Breast epithelium (tissue), 4 donors: ENCODE results near the gene URM1. TPM values are rescaled to one million over a fixed set of nuclear protein-coding genes. Genes with fewer than 3 reads are reported as not detected.
A peak's percentile ranks its signal among the peaks of the same experiment; 100 is the strongest.

Experiments
- DNase-seq, 2 donors: peaks; one replicate each; pipeline ENCODE4 v3.0.0-alpha.2; 2019; ENCODE audit warnings: low spot score in 2 of 2
- H3K27ac ChIP-seq, 2 donors: fragments of 200-600 bp; sonication (generic) in 1 of 2; one replicate each; pipeline ENCODE4 v1.5.1; 2016 to 2019; ENCODE audit warnings: mild to moderate bottlenecking in 1 of 2
- H3K27me3 ChIP-seq, 2 donors: fragments of 200-600 bp; sonication (generic) in 1 of 2; one replicate each; pipeline versions ENCODE4 v1.5.1 to v1.6.0; 2017 to 2019; ENCODE audit warnings: control low read depth in 1 of 2, mild to moderate bottlenecking in 1 of 2
- H3K36me3 ChIP-seq: fragments of 200-600 bp; one replicate; pipeline ENCODE4 v1.5.1; 2019
- H3K4me1 ChIP-seq, 2 donors: fragments of 200-600 bp; sonication (generic); one replicate each; pipeline ENCODE4 v1.5.1; 2016 to 2019; ENCODE audit warnings: control low read depth in 1 of 2
- H3K4me3 ChIP-seq, 3 donors: fragments of 200-600 bp; sonication (generic); 1 replicate in 2 of 3; 2 replicates in 1 of 3; pipeline ENCODE4 v1.5.1; 2016 to 2019; ENCODE audit warnings: mild to moderate bottlenecking in 3 of 3, moderate library complexity in 2 of 3
- H3K9me3 ChIP-seq, 2 donors: fragments of 200-600 bp; sonication (generic) in 1 of 2; one replicate each; pipeline ENCODE4 v1.5.1; 2016 to 2019; ENCODE audit warnings: control low read depth in 1 of 2
- POLR2A ChIP-seq: fragments of 450-650 bp; IDR thresholded peaks from one replicate; pipeline ENCODE4 v1.6.1; 2016; ENCODE audit warnings: antibody characterized with exemption, mild to moderate bottlenecking, moderate library complexity
- POLR2AphosphoS5 ChIP-seq, 3 donors: sonication (generic); formaldehyde crosslinking; IDR thresholded peaks; one replicate each; pipeline ENCODE4 v1.6.1; 2017; ENCODE audit warnings: antibody characterized with exemption in 3 of 3
- intact Hi-C: fragments of 100-400 bp; cut with DNase I; formaldehyde crosslinking; loops from one replicate; pipeline ENCODE4 v1.15.1; 2023; ENCODE audit warnings: low total_unique reads
- total RNA-seq, 3 donors: library from RNA; depleted of rRNA; stranded (reverse); fragments of >200 nt; gene quantifications; one replicate each; pipeline ENCODE4 v1.1.0, GENCODE V29; 2016
- TF ChIP-seq, protein P1 (sequence below), 3 donors: fragments of 450-650 bp; IDR thresholded peaks; one replicate each; pipeline ENCODE4 v1.5.1; 2016 to 2017; ENCODE audit warnings: antibody characterized with exemption in 3 of 3, mild to moderate bottlenecking in 3 of 3, moderate library complexity in 3 of 3

The URM1 gene
- total RNA-seq, 3 donors from 2014 or later, result 21.3 to 24.1 (median 23.8) TPM

DNA sequence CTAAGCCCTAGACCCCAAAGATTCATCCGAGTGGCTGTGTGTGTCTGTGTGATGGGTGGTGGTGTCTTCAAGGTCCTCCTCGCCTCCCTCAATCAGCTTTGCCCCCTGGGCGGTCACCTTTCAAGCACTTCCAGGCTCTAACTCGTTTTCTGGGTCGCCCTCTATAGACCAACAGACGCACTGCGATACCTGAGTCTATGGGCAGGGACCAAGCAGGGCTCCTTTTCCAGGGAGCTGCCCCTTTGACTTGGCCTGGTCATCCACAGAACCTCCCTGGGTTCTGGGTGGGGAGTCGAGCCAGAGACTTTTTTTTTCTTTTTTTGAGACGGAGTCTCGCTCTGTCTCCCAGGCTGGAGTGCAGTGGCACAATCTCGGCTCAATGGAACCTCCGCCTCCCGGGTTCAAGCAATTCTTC, 29.7 kb upstream of the URM1 start:
- TF ChIP-seq, protein P1, sequence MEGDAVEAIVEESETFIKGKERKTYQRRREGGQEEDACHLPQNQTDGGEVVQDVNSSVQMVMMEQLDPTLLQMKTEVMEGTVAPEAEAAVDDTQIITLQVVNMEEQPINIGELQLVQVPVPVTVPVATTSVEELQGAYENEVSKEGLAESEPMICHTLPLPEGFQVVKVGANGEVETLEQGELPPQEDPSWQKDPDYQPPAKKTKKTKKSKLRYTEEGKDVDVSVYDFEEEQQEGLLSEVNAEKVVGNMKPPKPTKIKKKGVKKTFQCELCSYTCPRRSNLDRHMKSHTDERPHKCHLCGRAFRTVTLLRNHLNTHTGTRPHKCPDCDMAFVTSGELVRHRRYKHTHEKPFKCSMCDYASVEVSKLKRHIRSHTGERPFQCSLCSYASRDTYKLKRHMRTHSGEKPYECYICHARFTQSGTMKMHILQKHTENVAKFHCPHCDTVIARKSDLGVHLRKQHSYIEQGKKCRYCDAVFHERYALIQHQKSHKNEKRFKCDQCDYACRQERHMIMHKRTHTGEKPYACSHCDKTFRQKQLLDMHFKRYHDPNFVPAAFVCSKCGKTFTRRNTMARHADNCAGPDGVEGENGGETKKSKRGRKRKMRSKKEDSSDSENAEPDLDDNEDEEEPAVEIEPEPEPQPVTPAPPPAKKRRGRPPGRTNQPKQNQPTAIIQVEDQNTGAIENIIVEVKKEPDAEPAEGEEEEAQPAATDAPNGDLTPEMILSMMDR (IDR thresholded peaks at IDR 0.05), result peak; percentile 43 to 71 (median 61)
- TF ChIP-seq POLR2AphosphoS5 (IDR thresholded peaks at IDR 0.05) (no peak), POLR2A (no peak)
- intact Hi-C loops, result no loop called here
- no peaks in the 10 kb centered on the region for H3K9me3 ChIP-seq
- peak overlapping the region in 1 of 2 donors; percentile 66 for H3K27ac ChIP-seq
- H3K36me3 ChIP-seq, result no peaks in the 10 kb centered on the region
- no peaks in the 10 kb centered on the region for H3K4me1 ChIP-seq
- DNase-seq, result peak; percentile 45 to 71
- no peaks in the 10 kb centered on the region for H3K27me3 ChIP-seq
- peak overlapping the region; percentile 78 to 89 (median 84) for H3K4me3 ChIP-seq

DNA sequence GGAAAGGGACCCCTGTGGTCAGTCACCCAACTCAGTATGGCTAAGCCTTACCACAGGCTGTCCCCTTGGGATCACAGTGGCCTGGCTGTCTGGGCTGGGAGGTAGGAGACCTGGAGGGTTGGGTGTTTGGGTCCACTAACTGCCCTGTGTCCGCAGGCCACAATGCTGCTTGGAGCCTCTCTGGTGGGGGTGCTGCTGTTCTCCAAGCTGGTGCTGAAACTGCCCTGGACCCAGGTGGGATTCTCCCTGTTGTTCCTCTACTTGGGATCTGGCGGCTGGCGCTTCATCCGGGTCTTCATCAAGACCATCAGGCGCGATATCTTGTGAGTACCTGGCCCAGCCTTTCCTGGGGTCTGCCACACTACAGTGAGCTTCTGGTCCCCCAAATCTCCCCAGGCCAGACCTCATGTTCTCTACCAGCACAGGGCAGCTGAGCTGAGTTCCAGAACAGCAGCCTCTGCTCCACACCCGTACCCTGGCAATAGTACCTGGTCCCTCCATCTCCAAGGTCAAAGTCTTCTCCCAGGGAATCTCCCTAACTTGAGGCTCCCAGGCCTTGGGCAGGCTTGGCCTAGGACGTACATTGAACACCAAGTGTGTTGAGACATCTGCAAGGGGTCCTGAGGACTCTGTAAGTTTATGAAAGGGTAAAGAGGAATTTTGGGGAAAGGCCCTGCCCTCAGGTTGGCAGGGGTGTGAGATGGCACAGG, 28.0 kb upstream of the URM1 start:
- Histone ChIP-seq H3K4me1 (no peaks in the 10 kb centered on the region), H3K36me3 (no peaks in the 10 kb centered on the region), H3K27me3 (no peaks in the 10 kb centered on the region), H3K9me3 (no peaks in the 10 kb centered on the region), H3K4me3 (no peak overlapping the region), H3K27ac (no peak overlapping the region)
- no peak for DNase-seq
- intact Hi-C loops, result no loop called here
- TF ChIP-seq, protein P1 (IDR thresholded peaks at IDR 0.05), result no peak
- TF ChIP-seq POLR2A (no peak), POLR2AphosphoS5 (IDR thresholded peaks at IDR 0.05) (no peak)

DNA sequence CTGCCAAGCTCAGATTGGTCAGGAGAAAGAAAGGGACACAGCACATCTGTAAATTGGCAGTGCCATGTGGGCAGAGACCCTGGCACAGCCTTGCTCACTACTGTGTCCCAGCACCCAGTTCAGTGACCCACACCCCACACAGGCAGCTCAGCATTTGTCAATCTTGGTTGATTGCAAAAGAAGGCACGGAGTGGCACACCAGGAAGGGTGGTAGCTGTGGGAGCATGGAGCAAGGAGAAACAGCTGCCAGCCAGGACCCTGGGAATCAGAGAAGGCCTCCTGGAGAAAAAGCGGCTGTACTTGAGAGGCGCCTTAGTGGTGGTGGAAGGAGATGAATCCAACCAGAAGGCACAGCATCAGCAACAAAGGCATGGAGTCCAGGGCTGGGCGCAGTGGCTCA, 27.3 kb upstream of the URM1 start:
- no peak overlapping the region for H3K27ac ChIP-seq
- no peaks in the 10 kb centered on the region for H3K27me3 ChIP-seq
- TF ChIP-seq, protein P1 (IDR thresholded peaks at IDR 0.05), result no peak
- TF ChIP-seq POLR2AphosphoS5 (IDR thresholded peaks at IDR 0.05) (no peak), POLR2A (no peak)
- H3K4me1 ChIP-seq, result no peaks in the 10 kb centered on the region
- no peaks in the 10 kb centered on the region for H3K9me3 ChIP-seq
- intact Hi-C loops, result no loop called here
- H3K4me3 ChIP-seq, result no peak overlapping the region
- H3K36me3 ChIP-seq, result no peaks in the 10 kb centered on the region
- DNase-seq, result no peak

DNA sequence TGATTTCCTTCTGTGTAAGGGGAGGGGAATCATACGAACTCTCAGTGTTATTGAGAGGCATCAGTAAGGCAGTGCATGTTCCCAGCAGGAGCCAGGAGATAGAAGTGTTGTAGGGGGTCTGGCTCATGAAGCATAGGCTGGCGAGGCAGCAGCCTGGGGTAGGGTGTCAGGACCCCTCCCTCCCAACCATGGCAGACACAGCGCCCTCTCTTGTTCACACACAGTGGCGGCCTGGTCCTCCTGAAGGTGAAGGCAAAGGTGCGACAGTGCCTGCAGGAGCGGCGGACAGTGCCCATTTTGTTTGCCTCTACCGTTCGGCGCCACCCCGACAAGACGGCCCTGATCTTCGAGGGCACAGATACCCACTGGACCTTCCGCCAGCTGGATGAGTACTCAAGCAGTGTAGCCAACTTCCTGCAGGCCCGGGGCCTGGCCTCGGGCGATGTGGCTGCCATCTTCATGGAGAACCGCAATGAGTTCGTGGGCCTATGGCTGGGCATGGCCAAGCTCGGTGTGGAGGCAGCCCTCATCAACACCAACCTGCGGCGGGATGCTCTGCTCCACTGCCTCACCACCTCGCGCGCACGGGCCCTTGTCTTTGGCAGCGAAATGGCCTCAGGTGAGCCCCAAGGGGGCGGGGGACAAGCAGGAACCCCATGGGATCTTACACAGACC, 26.1 kb upstream of the URM1 start:
- no peaks in the 10 kb centered on the region for H3K36me3 ChIP-seq
- no peaks in the 10 kb centered on the region for H3K4me1 ChIP-seq
- no peak overlapping the region for H3K4me3 ChIP-seq
- TF ChIP-seq POLR2AphosphoS5 (IDR thresholded peaks at IDR 0.05), result no peak
- TF ChIP-seq, protein P1 (IDR thresholded peaks at IDR 0.05), result no peak
- TF ChIP-seq POLR2A, result no peak
- DNase-seq, result no peak
- no peaks in the 10 kb centered on the region for H3K9me3 ChIP-seq
- intact Hi-C loops, result no loop called here
- no peak overlapping the region for H3K27ac ChIP-seq
- H3K27me3 ChIP-seq, result no peaks in the 10 kb centered on the region

DNA sequence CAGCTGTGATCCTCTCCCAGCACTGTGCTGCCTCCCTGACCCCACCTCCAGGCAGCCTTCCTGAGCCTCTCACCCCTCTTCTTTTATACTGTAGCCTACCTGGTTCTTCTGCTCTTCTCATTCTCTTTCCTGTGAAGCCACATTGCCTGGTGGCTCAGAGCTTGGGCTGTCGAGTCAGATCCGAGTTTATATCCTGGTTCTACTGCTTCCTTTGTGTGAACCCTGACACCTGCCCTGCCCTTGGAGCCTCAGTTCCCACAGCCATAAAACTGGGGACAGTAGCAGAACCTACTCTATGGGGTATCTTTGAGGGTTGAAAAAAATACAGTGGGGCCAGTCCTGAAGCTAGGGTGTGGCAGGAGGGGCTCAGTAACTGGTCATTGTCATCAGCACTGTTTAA, 22.0 kb upstream of the URM1 start:
- H3K9me3 ChIP-seq, result no peaks in the 10 kb centered on the region
- no peak for DNase-seq
- intact Hi-C loops, result loop anchor here (2.0 kb wide), 1 partner anchor 30 kb away; no protein-coding TSS in a partner anchor
- no peak overlapping the region for H3K4me3 ChIP-seq
- H3K27ac ChIP-seq, result no peak overlapping the region
- TF ChIP-seq, protein P1 (IDR thresholded peaks at IDR 0.05), result no peak
- no peak for TF ChIP-seq POLR2A
- TF ChIP-seq POLR2AphosphoS5 (IDR thresholded peaks at IDR 0.05), result no peak
- no peaks in the 10 kb centered on the region for H3K4me1 ChIP-seq
- H3K36me3 ChIP-seq, result no peaks in the 10 kb centered on the region
- no peaks in the 10 kb centered on the region for H3K27me3 ChIP-seq
